Adipose tissue (tissue), 3 donors: ENCODE results near the gene SHCBP1. TPM values are rescaled to one million over a fixed set of nuclear protein-coding genes. Genes with fewer than 3 reads are reported as not detected.

Source experiments
- H3K27ac ChIP-seq: one replicate; pipeline ENCODE4 v1.5.1; 2013; ENCODE audit warnings: low read depth, low read length
- WGBS, 3 donors: extraction: QIAGEN DNeasy Blood & Tissue Kit; methylation state at CpG; one replicate each; pipeline ENCODE4 v1.1.7; 2013; 5-methylcytosine and 5-hydroxymethylcytosine counted together
- polyA plus RNA-seq, 3 donors: library from polyadenylated mRNA; stranded (reverse); fragments of 200-250 nt; gene quantifications; one replicate each; pipeline ENCODE4 v1.2.3, GENCODE V29; 2013
- donor health status: healthy with polysubstance abuse.
- donor health status: Bipolar disorder and iron deficiency.
- donor health status: healthy.

The SHCBP1 gene
- polyA plus RNA-seq, 3 donors = 0.23 to 0.67 (median 0.27) TPM

- no peak overlapping the region for H3K27ac ChIP-seq
- 2 to 11% (median 6%) methylated on average over 11 of the region's 11 CpGs for WGBS, 3 donors
These were observed 743 bp downstream of the SHCBP1 start for GRCh38 chr16:46620266-46621005.

- 93 to 95% (median 93%) methylated on average over 4 of the region's 4 CpGs for WGBS, 3 donors
- H3K27ac ChIP-seq = no peak overlapping the region
These were observed 2.7 kb downstream of the SHCBP1 start for GRCh38 chr16:46618516-46618915.

DNA sequence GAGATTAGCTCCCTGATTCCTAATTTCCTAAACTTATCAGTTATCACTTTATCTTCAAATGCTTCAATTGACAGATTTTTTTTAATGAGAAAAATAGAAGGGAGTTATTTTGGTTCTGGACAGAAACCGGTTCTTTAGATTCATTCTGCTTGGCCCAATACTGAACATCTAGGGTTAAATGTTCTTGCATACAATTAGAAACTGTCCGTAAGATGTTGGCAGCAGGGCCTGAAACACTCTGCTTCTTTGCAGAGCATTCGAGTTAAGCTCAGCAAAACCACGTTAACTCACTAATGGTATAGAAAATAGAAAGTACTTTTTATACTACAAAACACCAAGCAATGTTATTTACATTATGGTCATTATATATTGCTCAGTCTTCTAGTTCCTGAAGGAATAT is 7.2 kb downstream of the SHCBP1 start:
- WGBS, 3 donors = 55 to 72% (median 57%) methylated on average over 4 of the region's 4 CpGs
- H3K27ac ChIP-seq = no peak overlapping the region

DNA sequence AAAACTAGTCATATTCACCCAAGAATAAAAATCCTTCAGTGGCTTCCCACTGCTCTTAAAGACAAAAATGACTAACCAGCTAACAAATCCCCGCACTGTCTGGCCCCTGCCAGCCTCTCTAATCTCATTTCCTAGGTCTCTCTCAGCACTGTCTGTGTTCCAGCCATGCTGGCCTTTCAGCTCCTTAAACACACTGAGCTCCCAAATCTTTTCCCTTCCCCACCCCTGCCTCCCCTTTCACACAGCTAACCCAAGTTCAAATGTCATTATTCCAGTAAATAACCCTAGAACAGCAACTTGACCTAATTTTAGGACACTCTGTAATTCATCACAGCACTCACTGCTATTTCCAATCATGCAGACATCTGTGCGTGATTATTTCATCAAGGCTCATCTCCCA is 7.8 kb downstream of the SHCBP1 start:
- 66 to 92% (median 76%) methylated on average over 2 of the region's 2 CpGs for WGBS, 3 donors
- H3K27ac ChIP-seq = no peak overlapping the region

DNA sequence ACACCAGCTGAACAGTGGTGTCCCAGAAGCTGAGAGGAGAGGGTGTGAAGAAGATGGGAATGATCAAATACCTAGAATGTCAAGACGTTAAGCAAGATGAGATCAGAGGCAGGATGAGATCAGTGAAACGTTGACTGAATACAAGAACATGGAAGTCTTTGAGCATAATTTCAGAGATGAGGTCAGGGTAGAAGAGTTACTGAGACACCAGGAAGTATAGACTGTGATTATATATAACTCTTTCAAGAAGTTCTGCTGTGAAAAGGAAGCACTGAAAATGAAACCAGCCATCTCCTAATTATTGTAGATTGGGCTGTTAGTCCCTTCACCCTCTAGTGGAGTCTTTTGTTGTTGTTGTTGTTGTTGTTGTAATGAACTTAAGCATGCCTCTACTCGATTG is 9.1 kb downstream of the SHCBP1 start:
- 68 to 77% (median 69%) methylated on average over 3 of the region's 3 CpGs for WGBS, 3 donors
- H3K27ac ChIP-seq = no peak overlapping the region

DNA sequence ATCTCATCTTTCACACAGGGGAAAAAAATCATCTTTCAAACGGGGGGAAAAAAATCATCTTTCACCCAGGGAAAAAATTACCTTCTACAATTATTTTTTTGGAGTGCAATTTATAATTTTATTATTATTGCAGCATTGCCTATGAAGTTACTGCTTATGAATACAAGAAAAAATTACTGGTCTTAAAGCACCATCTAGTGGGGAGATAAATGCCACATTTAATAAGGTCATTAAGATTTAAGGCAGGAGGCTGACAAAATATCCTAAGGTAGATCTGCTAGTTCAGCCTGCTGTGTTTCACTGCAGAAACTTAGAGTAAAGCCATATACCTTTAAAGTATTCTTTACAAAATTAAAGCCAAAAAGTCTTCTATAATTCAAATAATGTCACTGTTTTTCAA is 13.7 kb downstream of the SHCBP1 start:
- 62 to 72% (median 62%) methylated on average over 1 of the region's 1 CpG for WGBS, 3 donors
- H3K27ac ChIP-seq = no peak overlapping the region

- WGBS, 3 donors = 84 to 97% (median 94%) methylated on average over 5 of the region's 5 CpGs
- no peak overlapping the region for H3K27ac ChIP-seq
These were observed 14.9 kb downstream of the SHCBP1 start for GRCh38 chr16:46606231-46606630.

- H3K27ac ChIP-seq = no peak overlapping the region
- 96 to 100% (median 100%) methylated on average over 1 of the region's 1 CpG for WGBS, 3 donors
These were observed 29.9 kb downstream of the SHCBP1 start for GRCh38 chr16:46591257-46591656.

GRCh38 chr16:46586011-46586577 is 35.1 kb downstream of the SHCBP1 start:
- H3K27ac ChIP-seq = no peak overlapping the region

GRCh38 chr16:46583036-46583435 is 38.1 kb downstream of the SHCBP1 start:
- WGBS, 3 donors = 53 to 76% (median 70%) methylated on average over 2 of the region's 2 CpGs
- H3K27ac ChIP-seq = no peak overlapping the region

DNA sequence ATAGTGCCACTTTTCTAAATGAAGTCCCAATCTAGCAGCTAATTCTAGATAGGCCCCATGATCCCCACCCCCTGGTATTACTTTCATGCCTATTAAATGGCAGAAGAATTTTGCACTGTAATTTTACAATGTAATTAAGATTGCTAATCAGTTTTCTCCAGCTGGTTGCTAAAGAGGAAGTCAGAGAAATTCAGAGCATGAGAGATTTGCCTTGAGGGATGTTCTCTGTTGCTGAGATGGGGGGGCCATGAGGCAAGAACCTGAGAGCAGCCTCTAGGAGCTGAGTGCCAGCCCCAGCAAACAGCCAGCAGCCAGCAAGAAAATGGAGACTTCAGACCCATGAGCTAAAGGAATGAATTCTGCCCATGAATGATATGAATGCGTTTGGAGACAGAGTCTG is 38.9 kb downstream of the SHCBP1 start:
- no peak overlapping the region for H3K27ac ChIP-seq
- 93 to 100% (median 100%) methylated on average over 1 of the region's 1 CpG for WGBS, 3 donors

GRCh38 chr16:46577988-46578579 is 43.1 kb downstream of the SHCBP1 start:
- 93 to 97% (median 95%) methylated on average over 3 of the region's 3 CpGs for WGBS, 3 donors
- no peak overlapping the region for H3K27ac ChIP-seq

DNA sequence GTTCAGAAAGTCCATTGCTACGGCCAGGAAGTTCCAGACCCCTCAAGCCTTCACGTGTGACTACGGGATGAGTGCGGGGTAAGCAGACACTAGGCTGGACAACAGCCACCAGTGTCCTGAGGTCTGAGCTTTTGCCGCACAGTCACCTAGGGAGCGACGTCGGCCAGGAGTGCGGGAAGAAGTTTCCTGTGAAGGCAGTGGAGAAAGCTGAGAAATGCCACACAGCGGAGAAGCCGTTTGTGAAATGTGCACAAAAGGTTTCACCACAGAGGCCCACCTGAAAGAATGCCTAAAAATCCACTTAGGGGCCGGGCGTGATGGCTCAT is 47.4 kb downstream of the SHCBP1 start:
- 83 to 84% (median 83%) methylated on average over 13 of the region's 13 CpGs for WGBS, 3 donors
- H3K27ac ChIP-seq = no peak overlapping the region

GRCh38 chr16:46573008-46573833 is 48.0 kb downstream of the SHCBP1 start:
- 59 to 80% (median 59%) methylated on average over 27 of the region's 27 CpGs for WGBS, 3 donors
- H3K27ac ChIP-seq = no peak overlapping the region

- no peak overlapping the region for H3K27ac ChIP-seq
- WGBS, 3 donors = 84 to 88% (median 86%) methylated on average over 27 of the region's 27 CpGs
These were observed 51.9 kb downstream of the SHCBP1 start for GRCh38 chr16:46569231-46569735.

- 73 to 84% (median 79%) methylated on average over 42 of the region's 42 CpGs for WGBS, 3 donors
- no peak overlapping the region for H3K27ac ChIP-seq
These were observed 52.5 kb downstream of the SHCBP1 start for GRCh38 chr16:46568472-46569230.

GRCh38 chr16:46562979-46563378 is 58.2 kb downstream of the SHCBP1 start:
- no peak overlapping the region for H3K27ac ChIP-seq
- 63 to 71% (median 68%) methylated on average over 3 of the region's 3 CpGs for WGBS, 3 donors

GRCh38 chr16:46558018-46558417 is 63.2 kb downstream of the SHCBP1 start:
- no peak overlapping the region for H3K27ac ChIP-seq
- WGBS, 3 donors = 11 to 27% (median 26%) methylated on average over 1 of the region's 1 CpG
